HepG2 (cell line): ENCODE measurements around the gene INSL4. TPM values are rescaled to one million over a fixed set of nuclear protein-coding genes. Genes with fewer than 3 reads are reported as not detected.
A peak's percentile ranks its signal among the peaks of the same experiment; 100 is the strongest.

Experiments
- ETV5 ChIP-seq: IDR thresholded peaks from 2 replicates; pipeline ENCODE4 v1.6.1; 2018; ENCODE audit warnings: missing biosample characterization, missing genetic modification reagents, inconsistent platforms, borderline replicate concordance
- FOXP1 ChIP-seq, 2 experiments: fragments of 450-650 bp in 1 of 2; IDR thresholded peaks; 2 replicates each; pipeline ENCODE4 v1.6.1; 2017 to 2018; ENCODE audit warnings: antibody characterized with exemption in 1 of 2
- IRF2 ChIP-seq: IDR thresholded peaks from 2 replicates; pipeline ENCODE4 v1.6.1; 2018; ENCODE audit warnings: missing genetic modification reagents, missing compliant biosample characterization
- SMC3 ChIP-seq: IDR thresholded peaks from 2 replicates; pipeline ENCODE4 v1.6.1; 2011; ENCODE audit warnings: low read length, improper control_type of control experiment
- TCF7L2 ChIP-seq: IDR thresholded peaks from 2 replicates; pipeline ENCODE4 v1.6.1; 2011; ENCODE audit warnings: mild to moderate bottlenecking, low read depth, low read length, moderate library complexity
- ZBTB10 ChIP-seq: sonication (generic); formaldehyde crosslinking; IDR thresholded peaks from 2 replicates; pipeline ENCODE4 v1.4.0; 2020; ENCODE audit warnings: missing genetic modification reagents, borderline replicate concordance
- ZNF576 ChIP-seq: sonication (generic); formaldehyde crosslinking; IDR thresholded peaks from 2 replicates; pipeline ENCODE4 v1.4.0; 2020; ENCODE audit warnings: mild to moderate bottlenecking, missing genetic modification reagents
- polyA plus RNA-seq, 8 experiments: library from polyadenylated mRNA; depleted of rRNA in 3 of 8; stranded (reverse) in 7 of 8; unstranded in 1 of 8; fragments of >200 nt; fragmentation: Illumina TruSeq in 4 of 8; extraction: Trizol in 4 of 8; gene quantifications; 2 replicates each; pipeline versions ENCODE4 v1.2.1 to v1.2.3, GENCODE V29; 2011 to 2016; ENCODE audit warnings: low read depth in 4 of 8, missing spikeins in 1 of 8, mixed read lengths in 1 of 8; ENCODE audit not compliant: insufficient read depth in 1 of 8
- total RNA-seq, 5 experiments: library from RNA; depleted of rRNA; stranded (reverse); fragments of >200 nt; fragmentation: Illumina TruSeq; extraction: Trizol; gene quantifications; 2 replicates each; pipeline ENCODE4 v1.2.3, GENCODE V29; 2016; ENCODE audit warnings: low read depth in 1 of 5
- TF ChIP-seq, protein P1 (sequence below): sonication (generic); formaldehyde crosslinking; IDR thresholded peaks from 2 replicates; pipeline ENCODE4 v1.5.0; 2020; ENCODE audit warnings: mild to moderate bottlenecking, missing genetic modification reagents, moderate library complexity
- TF ChIP-seq, protein P2 (sequence below): sonication (generic); formaldehyde crosslinking; IDR thresholded peaks from 2 replicates; pipeline ENCODE4 v1.4.0; 2020; ENCODE audit warnings: missing genetic modification reagents

INSL4 gene
- total and polyA plus RNA-seq, 2 of the 13 experiments (the other 11 are each of a cell fraction or from before 2014, with no cell fraction given) = not detected

DNA sequence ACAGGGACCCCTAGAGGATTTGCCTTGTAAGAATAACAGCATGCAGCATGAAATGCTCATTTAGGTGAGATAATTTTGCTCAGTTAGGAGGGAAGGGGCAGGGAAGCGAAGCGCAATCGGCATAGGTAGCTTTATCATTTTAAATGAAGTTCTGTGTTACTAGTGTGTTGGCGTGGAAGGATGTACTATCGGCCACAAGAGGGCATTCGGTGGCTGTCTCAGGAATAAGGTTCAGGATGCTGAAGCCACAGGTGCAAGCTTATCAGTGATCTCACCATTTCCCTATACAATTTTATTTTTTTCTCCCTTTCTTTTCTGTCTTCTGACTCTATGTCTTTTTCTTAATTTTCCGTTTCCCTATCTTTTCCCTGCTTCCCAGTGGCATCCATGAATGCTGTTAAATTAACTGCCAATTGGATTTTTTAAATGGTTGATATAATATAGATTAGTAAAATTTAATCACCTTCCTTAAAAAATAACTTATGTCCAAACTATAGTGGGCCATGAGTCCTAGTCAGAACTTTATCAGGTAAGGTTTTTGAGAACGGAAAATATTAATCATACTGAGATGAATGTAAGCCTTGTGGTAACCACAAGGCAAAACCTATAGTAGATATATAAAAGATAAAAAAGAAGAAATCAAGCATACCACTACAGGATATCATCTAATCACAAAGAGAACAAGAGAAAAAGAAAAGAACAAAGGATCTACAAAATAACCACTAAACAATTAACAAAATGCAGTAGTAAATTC is 44.6 kb upstream of the INSL4 start (continued):
- TF ChIP-seq, protein P1, sequence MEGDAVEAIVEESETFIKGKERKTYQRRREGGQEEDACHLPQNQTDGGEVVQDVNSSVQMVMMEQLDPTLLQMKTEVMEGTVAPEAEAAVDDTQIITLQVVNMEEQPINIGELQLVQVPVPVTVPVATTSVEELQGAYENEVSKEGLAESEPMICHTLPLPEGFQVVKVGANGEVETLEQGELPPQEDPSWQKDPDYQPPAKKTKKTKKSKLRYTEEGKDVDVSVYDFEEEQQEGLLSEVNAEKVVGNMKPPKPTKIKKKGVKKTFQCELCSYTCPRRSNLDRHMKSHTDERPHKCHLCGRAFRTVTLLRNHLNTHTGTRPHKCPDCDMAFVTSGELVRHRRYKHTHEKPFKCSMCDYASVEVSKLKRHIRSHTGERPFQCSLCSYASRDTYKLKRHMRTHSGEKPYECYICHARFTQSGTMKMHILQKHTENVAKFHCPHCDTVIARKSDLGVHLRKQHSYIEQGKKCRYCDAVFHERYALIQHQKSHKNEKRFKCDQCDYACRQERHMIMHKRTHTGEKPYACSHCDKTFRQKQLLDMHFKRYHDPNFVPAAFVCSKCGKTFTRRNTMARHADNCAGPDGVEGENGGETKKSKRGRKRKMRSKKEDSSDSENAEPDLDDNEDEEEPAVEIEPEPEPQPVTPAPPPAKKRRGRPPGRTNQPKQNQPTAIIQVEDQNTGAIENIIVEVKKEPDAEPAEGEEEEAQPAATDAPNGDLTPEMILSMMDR (CRISPR knock-in tag) = peak; percentile 83
- TF ChIP-seq FOXP1 (IDR thresholded peaks at IDR 0.05) (no peak), FOXP1 (CRISPR knock-in tag; IDR thresholded peaks at IDR 0.05) (no peak), ETV5 (peak; percentile 64; the same call in 1 of the 2 replicates), TCF7L2 (no peak), ZNF576 (no peak), IRF2 (CRISPR knock-in tag) (no peak), SMC3 (peak; percentile 91), ZBTB10 (no peak)
- TF ChIP-seq, protein P2, sequence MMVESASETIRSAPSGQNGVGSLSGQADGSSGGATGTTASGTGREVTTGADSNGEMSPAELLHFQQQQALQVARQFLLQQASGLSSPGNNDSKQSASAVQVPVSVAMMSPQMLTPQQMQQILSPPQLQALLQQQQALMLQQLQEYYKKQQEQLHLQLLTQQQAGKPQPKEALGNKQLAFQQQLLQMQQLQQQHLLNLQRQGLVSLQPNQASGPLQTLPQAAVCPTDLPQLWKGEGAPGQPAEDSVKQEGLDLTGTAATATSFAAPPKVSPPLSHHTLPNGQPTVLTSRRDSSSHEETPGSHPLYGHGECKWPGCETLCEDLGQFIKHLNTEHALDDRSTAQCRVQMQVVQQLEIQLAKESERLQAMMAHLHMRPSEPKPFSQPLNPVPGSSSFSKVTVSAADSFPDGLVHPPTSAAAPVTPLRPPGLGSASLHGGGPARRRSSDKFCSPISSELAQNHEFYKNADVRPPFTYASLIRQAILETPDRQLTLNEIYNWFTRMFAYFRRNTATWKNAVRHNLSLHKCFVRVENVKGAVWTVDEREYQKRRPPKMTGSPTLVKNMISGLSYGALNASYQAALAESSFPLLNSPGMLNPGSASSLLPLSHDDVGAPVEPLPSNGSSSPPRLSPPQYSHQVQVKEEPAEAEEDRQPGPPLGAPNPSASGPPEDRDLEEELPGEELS (CRISPR knock-in tag) = no peak
